Stimulated activated CD8-positive, alpha-beta memory T cell treated with anti-CD3 and anti-CD28 coated beads, Interleukin-4, amount 100 ng/mL, for 1 hour (primary cell): ENCODE data around the gene NEK1.
"Not testable (repeated sequence)": the region's sequence is repeated elsewhere in the genome, so short reads cannot be mapped to it uniquely, and the experiment has no call there.

Experiments used
- DNase-seq, 2 donors: peaks; one replicate each; pipeline ENCODE4 v3.0.0-alpha.2; 2020; ENCODE audit warnings: low read depth in 2 of 2, low spot score in 1 of 2

The NEK1 gene

GRCh38 chr4:169628579-169628978 is 16.2 kb upstream of the NEK1 start:
- DNase-seq, result no peak

- DNase-seq, result no peak
These were observed 14.9 kb upstream of the NEK1 start for GRCh38 chr4:169627307-169627706.

- DNase-seq, result no peak
These were observed 14.2 kb upstream of the NEK1 start for GRCh38 chr4:169626331-169627282.

- no peak for DNase-seq
These were observed 13.5 kb upstream of the NEK1 start for GRCh38 chr4:169625886-169626285.

- not testable (repeated sequence) for DNase-seq
These were observed 11.6 kb upstream of the NEK1 start for GRCh38 chr4:169624012-169624411.

- DNase-seq, result no peak
These were observed 10.2 kb upstream of the NEK1 start for GRCh38 chr4:169622566-169622965.

- DNase-seq, result no peak
These were observed 9.5 kb upstream of the NEK1 start for GRCh38 chr4:169621731-169622492.

GRCh38 chr4:169620880-169621248 is 8.5 kb upstream of the NEK1 start:
- no peak for DNase-seq

GRCh38 chr4:169619958-169620879 is 7.8 kb upstream of the NEK1 start, which contains the start of gene CLCN3:
CLCN3 (plus strand) TSS chr4:169620578; CDS start chr4:169635929, 15,351 bp downstream.
- DNase-seq, result peak; percentile 84 to 85

- DNase-seq, result no peak
These were observed 7.2 kb upstream of the NEK1 start for GRCh38 chr4:169619518-169619957.

- DNase-seq, result no peak
These were observed 6.6 kb upstream of the NEK1 start for GRCh38 chr4:169618986-169619385.

- no peak for DNase-seq
These were observed 5.9 kb upstream of the NEK1 start for GRCh38 chr4:169618286-169618685.

- no peak for DNase-seq
These were observed 4.9 kb upstream of the NEK1 start for GRCh38 chr4:169617306-169617705.

- no peak for DNase-seq
These were observed 4.5 kb upstream of the NEK1 start for GRCh38 chr4:169616846-169617245.

- no peak for DNase-seq
These were observed 3.2 kb upstream of the NEK1 start for GRCh38 chr4:169615467-169616106.

- DNase-seq, result peak in 1 of 2 donors; percentile 55
These were observed 782 bp upstream of the NEK1 start for GRCh38 chr4:169612871-169613859.

- DNase-seq, result no peak
These were observed 1.2 kb downstream of the NEK1 start for GRCh38 chr4:169611157-169611556.

- no peak for DNase-seq
These were observed 7.5 kb downstream of the NEK1 start for GRCh38 chr4:169604903-169605331.
